MM.1S (cell line): ENCODE measurements around the gene UNC5C.

Experiments used
- EZH2 ChIP-seq: fragments of 300-600 bp; sonication (generic); optimal IDR thresholded peaks from 2 replicates; pipeline ENCODE3; 2017; ENCODE audit warnings: low read depth, mild to moderate bottlenecking, antibody characterized with exemption, low read length, mixed read lengths
- EZH2phosphoT487 ChIP-seq: fragments of 300-600 bp; sonication (generic); IDR thresholded peaks from 2 replicates; pipeline ENCODE4 v1.6.1; 2018; ENCODE audit warnings: antibody characterized with exemption, low read length
- TF ChIP-seq, protein P1 (sequence below): fragments of 300-600 bp; sonication (generic); IDR thresholded peaks from 2 replicates; pipeline ENCODE4 v1.5.1; 2016; ENCODE audit warnings: antibody characterized with exemption, low read length, mixed read lengths

- TF ChIP-seq, protein P1, sequence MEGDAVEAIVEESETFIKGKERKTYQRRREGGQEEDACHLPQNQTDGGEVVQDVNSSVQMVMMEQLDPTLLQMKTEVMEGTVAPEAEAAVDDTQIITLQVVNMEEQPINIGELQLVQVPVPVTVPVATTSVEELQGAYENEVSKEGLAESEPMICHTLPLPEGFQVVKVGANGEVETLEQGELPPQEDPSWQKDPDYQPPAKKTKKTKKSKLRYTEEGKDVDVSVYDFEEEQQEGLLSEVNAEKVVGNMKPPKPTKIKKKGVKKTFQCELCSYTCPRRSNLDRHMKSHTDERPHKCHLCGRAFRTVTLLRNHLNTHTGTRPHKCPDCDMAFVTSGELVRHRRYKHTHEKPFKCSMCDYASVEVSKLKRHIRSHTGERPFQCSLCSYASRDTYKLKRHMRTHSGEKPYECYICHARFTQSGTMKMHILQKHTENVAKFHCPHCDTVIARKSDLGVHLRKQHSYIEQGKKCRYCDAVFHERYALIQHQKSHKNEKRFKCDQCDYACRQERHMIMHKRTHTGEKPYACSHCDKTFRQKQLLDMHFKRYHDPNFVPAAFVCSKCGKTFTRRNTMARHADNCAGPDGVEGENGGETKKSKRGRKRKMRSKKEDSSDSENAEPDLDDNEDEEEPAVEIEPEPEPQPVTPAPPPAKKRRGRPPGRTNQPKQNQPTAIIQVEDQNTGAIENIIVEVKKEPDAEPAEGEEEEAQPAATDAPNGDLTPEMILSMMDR, result no peak
- no peak for TF ChIP-seq EZH2
- TF ChIP-seq EZH2phosphoT487, result no peak
Observed at GRCh38 chr4:95248720-95249425, 299.9 kb downstream of the UNC5C start.
